Keratinocyte (primary cell): Measurements from ENCODE around the gene MRPS14. TPM values are rescaled to one million over a fixed set of nuclear protein-coding genes. Genes with fewer than 3 reads are reported as not detected.

ENCODE experiments used
- DNase-seq: peaks from one replicate; pipeline ENCODE4 v3.0.0-alpha.2; 2011; ENCODE audit warnings: low read depth, missing footprints, low spot score
- FAIRE-seq: peaks from 2 replicates; lab custom pipeline; 2011; peaks lifted over from hg19 to GRCh38; lab: Jason Lieb, UNC
- H2AFZ ChIP-seq: 2 replicates; pipeline ENCODE4 v1.6.0; 2012; ENCODE audit warnings: low read length, control low read depth, inconsistent platforms; ENCODE audit not compliant: control insufficient read depth
- H3K27ac ChIP-seq: 2 replicates; pipeline ENCODE4 v1.5.1; 2011; ENCODE audit warnings: low read length; ENCODE audit not compliant: control insufficient read depth, insufficient read depth
- H3K27me3 ChIP-seq: 3 replicates; pipeline ENCODE4 v1.6.0; 2011; ENCODE audit warnings: low read length; ENCODE audit not compliant: control insufficient read depth, insufficient read depth; ENCODE audit errors: extremely low read depth
- H3K36me3 ChIP-seq, 2 experiments: 2 replicates in 1 of 2; 3 replicates in 1 of 2; pipeline ENCODE4 v1.5.1; 2011; ENCODE audit warnings: low read length in 2 of 2, mild to moderate bottlenecking in 1 of 2; ENCODE audit not compliant: control insufficient read depth in 2 of 2, insufficient read depth in 2 of 2; ENCODE audit errors: extremely low read depth in 1 of 2
- H3K4me1 ChIP-seq: 3 replicates; pipeline ENCODE4 v1.5.1; 2011; ENCODE audit warnings: low read length; ENCODE audit not compliant: control insufficient read depth, insufficient read depth; ENCODE audit errors: extremely low read depth
- H3K4me2 ChIP-seq: 3 replicates; pipeline ENCODE4 v1.6.0; 2011; ENCODE audit warnings: low read depth, low read length; ENCODE audit not compliant: control insufficient read depth, insufficient read depth; ENCODE audit errors: extremely low read depth
- H3K4me3 ChIP-seq, 3 experiments: fragments of 200-600 bp in 1 of 3; sonication (generic) in 1 of 3; 2 replicates in 2 of 3; 3 replicates in 1 of 3; pipeline ENCODE4 v1.5.1; 2011 to 2016; ENCODE audit warnings: low read length in 3 of 3, mild to moderate bottlenecking in 3 of 3, control low read depth in 2 of 3, inconsistent platforms in 1 of 3, low read depth in 1 of 3, mixed read lengths in 1 of 3, mixed run types in 1 of 3, moderate library complexity in 1 of 3; ENCODE audit not compliant: control insufficient read depth in 2 of 3, insufficient read depth in 2 of 3; ENCODE audit errors: extremely low read depth in 1 of 3
- H3K79me2 ChIP-seq: 2 replicates; pipeline ENCODE4 v1.6.0; 2012; ENCODE audit warnings: low read length; ENCODE audit not compliant: control insufficient read depth, insufficient read depth
- H3K9ac ChIP-seq: 3 replicates; pipeline ENCODE4 v1.6.0; 2011; ENCODE audit warnings: low read length; ENCODE audit not compliant: control insufficient read depth, insufficient read depth; ENCODE audit errors: extremely low read depth
- H3K9me1 ChIP-seq: 3 replicates; pipeline ENCODE4 v1.6.0; 2011; ENCODE audit warnings: low read length; ENCODE audit not compliant: control insufficient read depth, insufficient read depth; ENCODE audit errors: extremely low read depth
- H3K9me3 ChIP-seq: 2 replicates; pipeline ENCODE4 v1.5.1; 2012; ENCODE audit warnings: low read depth, low read length; ENCODE audit not compliant: control insufficient read depth
- H4K20me1 ChIP-seq: 3 replicates; pipeline ENCODE4 v1.6.0; 2011; ENCODE audit warnings: low read length; ENCODE audit not compliant: control insufficient read depth, insufficient read depth; ENCODE audit errors: extremely low read depth
- EZH2 ChIP-seq: IDR thresholded peaks from one replicate; pipeline ENCODE4 v1.6.1; 2012; ENCODE audit warnings: inconsistent platforms, mild to moderate bottlenecking, low read length, moderate library complexity
- dilution Hi-C: fragments of 300-500 bp; cut with MboI; formaldehyde crosslinking; loops from one replicate; pipeline ENCODE4 v1.7.0; 2020; ENCODE audit warnings: low sequenced_read_pairs; ENCODE audit not compliant: extremely low pct_ligation_motif_present
- polyA plus RNA-seq, 5 experiments: library from polyadenylated mRNA; depleted of rRNA in 3 of 5; stranded (reverse) in 3 of 5; stranded (forward) in 1 of 5; unstranded in 1 of 5; fragments of >200 nt; gene quantifications; 1 replicate in 1 of 5; 2 replicates in 3 of 5; 3 replicates in 1 of 5; pipeline versions ENCODE4 v1.2.1 to v1.2.3, GENCODE V29; 2011 to 2012; ENCODE audit warnings: missing spikeins in 2 of 5, low read depth in 1 of 5, low replicate concordance in 1 of 5
- TF ChIP-seq, protein P1 (sequence below), 3 experiments: IDR thresholded peaks in 1 of 3; conservative IDR thresholded peaks in 1 of 3; optimal IDR thresholded peaks in 1 of 3; 2 replicates in 2 of 3; 3 replicates in 1 of 3; pipeline versions ENCODE3 to v1.5.1; 2011; ENCODE audit warnings: low read length in 3 of 3, mild to moderate bottlenecking in 3 of 3, moderate library complexity in 2 of 3, control low read depth in 1 of 3, inconsistent platforms in 1 of 3; ENCODE audit not compliant: insufficient read depth in 2 of 3; ENCODE audit errors: extremely low read depth in 1 of 3

Gene MRPS14
- polyA plus RNA-seq, 1 donor (not counting 4 experiments of a cell fraction or from before 2014, with no cell fraction given), result 35.2 TPM

DNA sequence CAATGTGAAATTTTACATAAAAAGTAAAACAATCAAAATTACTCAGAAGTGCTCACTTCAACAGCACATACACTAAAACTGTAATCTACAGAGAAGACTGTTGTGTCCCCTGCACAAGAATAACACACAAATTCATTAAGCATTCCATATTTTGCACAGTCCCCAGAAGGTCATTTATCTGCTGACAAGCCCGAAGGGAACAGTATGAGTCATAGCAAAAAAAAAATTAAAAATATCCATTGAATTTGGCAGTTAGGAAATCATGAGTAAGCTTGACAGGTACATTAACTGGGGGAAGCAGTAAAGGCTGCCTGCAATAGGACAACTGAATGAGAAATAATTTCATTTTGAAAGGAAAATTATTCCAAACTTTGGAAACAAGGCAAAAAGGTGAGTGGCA lies 26.7 kb downstream of the MRPS14 start:
- FAIRE-seq (no peak), DNase-seq (no peak)
- peaks cover 24% of the 10 kb centered on the region for H3K4me1 ChIP-seq
- no peak overlapping the region for H3K4me3 ChIP-seq
- H2AFZ ChIP-seq, result no peak overlapping the region
- no peak overlapping the region for H3K27ac ChIP-seq
- no peak overlapping the region for H3K9ac ChIP-seq
- peaks cover 3% of the 10 kb centered on the region for H3K9me1 ChIP-seq
- no peaks in the 10 kb centered on the region for H4K20me1 ChIP-seq
- H3K9me3 ChIP-seq, result no peaks in the 10 kb centered on the region
- no peaks in the 10 kb centered on the region for H3K27me3 ChIP-seq
- H3K79me2 ChIP-seq, result peaks cover 17% of the 10 kb centered on the region
- no peak overlapping the region for H3K4me2 ChIP-seq
- no peak for TF ChIP-seq EZH2
- TF ChIP-seq, protein P1, sequence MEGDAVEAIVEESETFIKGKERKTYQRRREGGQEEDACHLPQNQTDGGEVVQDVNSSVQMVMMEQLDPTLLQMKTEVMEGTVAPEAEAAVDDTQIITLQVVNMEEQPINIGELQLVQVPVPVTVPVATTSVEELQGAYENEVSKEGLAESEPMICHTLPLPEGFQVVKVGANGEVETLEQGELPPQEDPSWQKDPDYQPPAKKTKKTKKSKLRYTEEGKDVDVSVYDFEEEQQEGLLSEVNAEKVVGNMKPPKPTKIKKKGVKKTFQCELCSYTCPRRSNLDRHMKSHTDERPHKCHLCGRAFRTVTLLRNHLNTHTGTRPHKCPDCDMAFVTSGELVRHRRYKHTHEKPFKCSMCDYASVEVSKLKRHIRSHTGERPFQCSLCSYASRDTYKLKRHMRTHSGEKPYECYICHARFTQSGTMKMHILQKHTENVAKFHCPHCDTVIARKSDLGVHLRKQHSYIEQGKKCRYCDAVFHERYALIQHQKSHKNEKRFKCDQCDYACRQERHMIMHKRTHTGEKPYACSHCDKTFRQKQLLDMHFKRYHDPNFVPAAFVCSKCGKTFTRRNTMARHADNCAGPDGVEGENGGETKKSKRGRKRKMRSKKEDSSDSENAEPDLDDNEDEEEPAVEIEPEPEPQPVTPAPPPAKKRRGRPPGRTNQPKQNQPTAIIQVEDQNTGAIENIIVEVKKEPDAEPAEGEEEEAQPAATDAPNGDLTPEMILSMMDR (optimal IDR thresholded peaks at IDR 0.05 in 1 of 3, IDR thresholded peaks at IDR 0.05 in 1 of 3, conservative IDR thresholded peaks at IDR 0.05 in 1 of 3; ENCODE audit: extremely low read depth in 1 of 3, insufficient read depth in 2 of 3, low read length in 3 of 3), result no peak
- H3K36me3 ChIP-seq, result no peaks in the 10 kb centered on the region
- dilution Hi-C loops, result no loop called here

DNA sequence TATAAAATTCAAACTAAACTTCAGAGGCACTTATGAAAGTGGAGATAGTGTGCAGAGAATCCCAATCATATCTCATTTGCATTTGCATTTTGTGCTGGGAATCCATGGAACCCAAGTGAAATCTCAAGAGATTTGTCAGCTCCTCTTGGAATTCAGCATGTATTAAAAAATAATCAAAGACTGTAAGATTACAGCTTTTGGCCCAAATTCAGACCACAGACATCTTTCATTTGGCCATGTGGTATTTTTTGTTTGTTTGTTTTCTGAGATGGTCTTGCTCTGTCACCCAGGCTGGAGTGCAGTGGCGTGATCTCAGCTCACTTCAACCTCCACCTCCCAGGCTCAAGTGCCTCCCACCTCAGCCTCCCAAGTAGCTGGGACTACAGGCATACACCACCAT lies 27.3 kb downstream of the MRPS14 start:
- Histone ChIP-seq H4K20me1 (no peaks in the 10 kb centered on the region), H3K27ac (no peak overlapping the region), H2AFZ (no peak overlapping the region), H3K36me3 (no peaks in the 10 kb centered on the region), H3K4me2 (no peak overlapping the region), H3K4me1 (peaks cover 22% of the 10 kb centered on the region), H3K27me3 (no peaks in the 10 kb centered on the region), H3K4me3 (no peak overlapping the region), H3K9ac (no peak overlapping the region), H3K9me3 (no peaks in the 10 kb centered on the region), H3K9me1 (peaks cover 3% of the 10 kb centered on the region), H3K79me2 (peaks cover 11% of the 10 kb centered on the region)
- TF ChIP-seq, protein P1 (optimal IDR thresholded peaks at IDR 0.05 in 1 of 3, IDR thresholded peaks at IDR 0.05 in 1 of 3, conservative IDR thresholded peaks at IDR 0.05 in 1 of 3; ENCODE audit: extremely low read depth in 1 of 3, insufficient read depth in 2 of 3, low read length in 3 of 3), result no peak
- TF ChIP-seq EZH2, result no peak
- FAIRE-seq (no peak), DNase-seq (no peak)
- dilution Hi-C loops, result no loop called here
